Subcutaneous adipose tissue (tissue), 4 donors: Measurements from ENCODE around the gene TNFAIP2. TPM values are rescaled to one million over a fixed set of nuclear protein-coding genes. Genes with fewer than 3 reads are reported as not detected.

ENCODE experiments used
- CTCF ChIP-seq: fragments of 450-650 bp; IDR thresholded peaks from one replicate; pipeline ENCODE4 v1.5.1; 2016; ENCODE audit warnings: low read depth, mild to moderate bottlenecking, control low read depth, antibody characterized with exemption, moderate library complexity
- total RNA-seq, 4 donors: library from RNA; depleted of rRNA; stranded (reverse); fragments of >200 nt; gene quantifications; one replicate each; pipeline ENCODE4 v1.1.0, GENCODE V29; 2016

The TNFAIP2 gene
- total RNA-seq, 4 donors from 2014 or later, result 54.7 to 145 (median 65.4) TPM

GRCh38 chr14:103180331-103180730 lies 57.1 kb downstream of the TNFAIP2 start:
- TF ChIP-seq CTCF, result no peak

- TF ChIP-seq CTCF, result no peak
These were observed 60.8 kb downstream of the TNFAIP2 start for GRCh38 chr14:103184046-103184445.

GRCh38 chr14:103185051-103186029 lies 62.1 kb downstream of the TNFAIP2 start:
- no peak for TF ChIP-seq CTCF

GRCh38 chr14:103186241-103186822 lies 63.1 kb downstream of the TNFAIP2 start:
- no peak for TF ChIP-seq CTCF

Other genes starting within 250 kb of the TNFAIP2 start
- 1 to 10 TPM in 1 of 4 donors, under 1 TPM in 1, not detected in 2; 0.66 to 1.9 TPM for gene AMN, start 200.8 kb upstream of the TNFAIP2 start, total RNA-seq
- 100 to 1,000 TPM in 2 of 4 donors, 10 to 100 TPM in 2; 85.8 to 170 (median 102) TPM for gene CDC42BPB, start 65.9 kb upstream of the TNFAIP2 start, total RNA-seq
- 1 to 10 TPM in 2 of 4 donors, not detected in 2; 1.4 to 2.1 TPM for gene LBHD2, start 39.3 kb upstream of the TNFAIP2 start, total RNA-seq
- gene EXOC3L4, start 28.7 kb upstream of the TNFAIP2 start, total RNA-seq, result under 1 TPM in 2 of 4 donors, not detected in 2; 0.22 to 0.68 TPM
- gene EIF5, start 210.8 kb downstream of the TNFAIP2 start, total RNA-seq, result 100 to 1,000 TPM; 124 to 353 (median 137) TPM